ENCODE results near the gene MECR.

DNA sequence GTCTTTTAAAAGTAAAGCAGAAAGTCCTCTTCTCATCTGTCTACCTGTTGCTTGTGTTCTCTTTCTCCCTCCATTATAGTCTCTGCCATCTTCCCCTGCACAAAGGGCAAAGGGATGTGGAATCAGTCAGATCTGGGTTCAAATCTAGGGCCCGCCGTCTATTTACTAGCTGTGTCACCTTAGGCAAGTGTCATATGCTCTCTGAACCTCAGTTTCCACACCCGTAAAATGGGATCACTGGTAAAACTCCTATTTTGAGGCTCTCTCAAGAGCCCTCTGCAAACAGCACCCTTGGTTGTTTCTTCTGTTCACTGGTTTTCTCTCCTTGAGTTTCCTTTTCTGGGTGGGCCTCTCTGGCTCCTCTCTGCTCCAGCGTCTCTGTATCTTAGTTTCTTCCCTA is 3.0 kb upstream of the MECR start:
- TF ChIP-seq CTCF (IDR thresholded peaks at IDR 0.05) (no peak), ZFX (IDR thresholded peaks at IDR 0.05; ENCODE audit: borderline replicate concordance) (no peak)

Data from 22Rv1 (cell line).